ENCODE measurements around the gene MELK.

The MELK gene

GRCh38 chr9:36609306-36609705 is 36.6 kb downstream of the MELK start:
- Mint-ChIP-seq H3K36me3 (ENCODE audit: low read depth) (peaks cover 50% of the 10 kb centered on the region), H3K27me3 (ENCODE audit: low read depth) (peaks cover 3% of the 10 kb centered on the region), H3K27ac (no peak overlapping the region), H3K9me3 (peaks cover 7% of the 10 kb centered on the region), H3K4me1 (no peaks in the 10 kb centered on the region), H3K4me3 (no peak overlapping the region)
- no peak for TF ChIP-seq CTCF (IDR thresholded peaks at IDR 0.05; ENCODE audit: unreplicated experiment in 3 of 3)

GRCh38 chr9:36622121-36622520 is 49.4 kb downstream of the MELK start:
- no peak for TF ChIP-seq CTCF (IDR thresholded peaks at IDR 0.05; ENCODE audit: unreplicated experiment in 3 of 3)
- no peak overlapping the region for H3K27ac Mint-ChIP-seq
- peaks cover 9% of the 10 kb centered on the region for H3K4me1 Mint-ChIP-seq

GRCh38 chr9:36623280-36623679 is 50.6 kb downstream of the MELK start:
- H3K27me3 Mint-ChIP-seq (ENCODE audit: low read depth) = no peaks in the 10 kb centered on the region
- H3K36me3 Mint-ChIP-seq (ENCODE audit: low read depth) = peaks cover 7% of the 10 kb centered on the region
- peaks cover 9% of the 10 kb centered on the region for H3K4me1 Mint-ChIP-seq
- H3K4me3 Mint-ChIP-seq = no peak overlapping the region
- H3K27ac Mint-ChIP-seq = no peak overlapping the region
- TF ChIP-seq CTCF (IDR thresholded peaks at IDR 0.05; ENCODE audit: unreplicated experiment in 3 of 3) = no peak
- H3K9me3 Mint-ChIP-seq = no peaks in the 10 kb centered on the region

More at GRCh38 chr9:36622121-36622520, 49.4 kb downstream of the MELK start:
- Mint-ChIP-seq H3K27me3 (ENCODE audit: low read depth) (no peaks in the 10 kb centered on the region), H3K36me3 (ENCODE audit: low read depth) (peaks cover 13% of the 10 kb centered on the region), H3K9me3 (no peaks in the 10 kb centered on the region), H3K4me3 (no peak overlapping the region)

- Mint-ChIP-seq H3K9me3 (no peaks in the 10 kb centered on the region), H3K4me3 (no peak overlapping the region), H3K4me1 (peaks cover 9% of the 10 kb centered on the region), H3K27me3 (ENCODE audit: low read depth) (no peaks in the 10 kb centered on the region), H3K27ac (peak overlapping the region in 1 of 3 experiments; percentile 80), H3K36me3 (ENCODE audit: low read depth) (peaks cover 13% of the 10 kb centered on the region)
- TF ChIP-seq CTCF (IDR thresholded peaks at IDR 0.05; ENCODE audit: unreplicated experiment in 3 of 3) = no peak
Measured at GRCh38 chr9:36625006-36625615, 52.4 kb downstream of the MELK start.

- Mint-ChIP-seq H3K27me3 (ENCODE audit: low read depth) (no peaks in the 10 kb centered on the region), H3K27ac (no peak overlapping the region), H3K4me3 (no peak overlapping the region), H3K4me1 (no peaks in the 10 kb centered on the region), H3K9me3 (no peaks in the 10 kb centered on the region), H3K36me3 (ENCODE audit: low read depth) (peaks cover 14% of the 10 kb centered on the region)
- peak; percentile 45 to 68 (median 53) for TF ChIP-seq CTCF (IDR thresholded peaks at IDR 0.05; ENCODE audit: unreplicated experiment in 3 of 3)
Measured at GRCh38 chr9:36632892-36633291, 60.2 kb downstream of the MELK start.

All from nephron (organoid).